HG03095 (cell line): ENCODE data around the gene SIPA1L3.

Experiments used
- ATAC-seq: cut with Tn5 transposase; IDR thresholded peaks from one replicate; pipeline ENCODE4 v1.9.1; 2021; ENCODE audit warnings: moderate library complexity; ENCODE audit not compliant: unreplicated experiment

SIPA1L3 gene

DNA sequence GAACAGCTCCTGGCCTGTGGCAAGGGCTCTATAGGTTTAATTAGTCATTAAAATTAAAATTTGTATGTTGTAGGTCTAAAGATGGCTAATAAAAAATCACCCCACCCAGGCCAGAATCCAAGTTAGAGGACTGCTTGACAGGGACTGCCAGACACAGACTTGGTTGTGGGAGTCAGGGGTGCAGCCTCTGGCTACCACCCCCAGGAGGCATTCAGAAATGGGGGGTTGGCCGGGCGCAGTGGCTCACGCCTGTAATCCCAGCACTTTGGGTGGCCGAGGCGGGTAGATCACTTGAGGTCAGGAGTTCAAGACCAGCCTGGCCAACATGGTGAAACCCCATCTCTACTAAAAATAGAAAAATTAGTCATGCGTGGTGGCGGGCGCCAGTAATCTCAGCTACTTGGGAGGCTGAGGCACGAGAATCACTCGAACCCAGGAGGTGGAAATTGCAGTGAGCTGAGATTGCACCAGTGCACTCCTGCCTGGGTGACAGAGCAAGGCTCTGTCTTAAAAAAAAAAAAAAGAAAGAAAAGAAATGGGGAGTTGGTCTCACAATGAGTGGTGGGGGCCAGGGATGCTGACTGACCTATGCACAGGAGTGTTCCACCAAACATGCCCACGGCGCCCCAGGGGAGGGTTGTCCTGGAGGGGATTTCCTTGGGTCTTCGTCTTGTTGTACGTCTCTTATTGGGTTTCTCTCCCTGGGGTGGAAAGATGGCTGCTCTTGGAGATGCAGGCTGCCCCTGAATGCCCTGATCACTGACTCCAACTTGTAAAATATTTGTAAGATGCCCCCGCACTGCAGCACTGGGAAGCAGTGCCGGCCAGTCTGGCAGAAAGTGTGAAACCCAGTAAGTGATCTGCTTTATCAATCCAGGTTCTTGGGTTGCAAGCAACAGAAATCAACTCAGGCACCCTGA is 68.8 kb downstream of the SIPA1L3 start:
- no peak for ATAC-seq

DNA sequence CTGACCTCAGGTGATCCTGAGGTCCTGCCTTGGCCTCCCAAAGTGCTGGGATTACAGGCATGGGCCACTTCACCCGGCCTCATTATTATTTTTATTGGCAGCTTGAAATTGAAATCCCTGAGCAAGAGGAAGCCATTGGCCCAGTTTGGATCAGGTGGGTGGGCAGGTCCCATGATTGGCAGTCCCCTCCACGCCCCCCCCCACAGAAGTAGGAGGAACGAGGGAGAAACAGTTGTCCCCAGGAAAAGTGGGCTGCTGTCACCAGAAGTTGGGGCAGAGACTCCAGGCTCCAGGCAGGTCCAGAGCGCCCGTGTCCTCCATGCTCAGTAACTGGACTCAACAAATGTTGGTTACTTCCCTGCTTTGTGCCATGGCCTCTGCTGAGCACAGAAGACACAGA is 70.4 kb downstream of the SIPA1L3 start:
- no peak for ATAC-seq

DNA sequence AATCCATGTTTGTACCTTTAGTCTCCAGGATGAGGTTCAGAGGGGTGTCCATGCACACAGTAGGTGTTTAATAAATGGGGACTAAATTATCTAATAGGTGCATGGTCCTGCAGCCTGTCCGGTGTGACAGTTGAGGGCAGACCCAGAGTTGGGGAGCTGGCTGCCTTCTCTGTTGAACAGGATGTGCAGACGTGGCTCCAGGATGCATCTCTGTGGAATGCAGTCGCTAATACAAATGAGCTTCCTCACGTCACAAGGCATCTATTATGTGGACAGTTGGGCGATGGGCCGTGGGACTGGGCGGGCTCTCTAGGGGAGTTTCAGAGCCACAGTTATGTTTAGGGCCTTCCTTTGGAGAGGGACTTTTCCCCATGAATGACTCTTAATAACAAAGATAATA is 71.0 kb downstream of the SIPA1L3 start:
- no peak for ATAC-seq

DNA sequence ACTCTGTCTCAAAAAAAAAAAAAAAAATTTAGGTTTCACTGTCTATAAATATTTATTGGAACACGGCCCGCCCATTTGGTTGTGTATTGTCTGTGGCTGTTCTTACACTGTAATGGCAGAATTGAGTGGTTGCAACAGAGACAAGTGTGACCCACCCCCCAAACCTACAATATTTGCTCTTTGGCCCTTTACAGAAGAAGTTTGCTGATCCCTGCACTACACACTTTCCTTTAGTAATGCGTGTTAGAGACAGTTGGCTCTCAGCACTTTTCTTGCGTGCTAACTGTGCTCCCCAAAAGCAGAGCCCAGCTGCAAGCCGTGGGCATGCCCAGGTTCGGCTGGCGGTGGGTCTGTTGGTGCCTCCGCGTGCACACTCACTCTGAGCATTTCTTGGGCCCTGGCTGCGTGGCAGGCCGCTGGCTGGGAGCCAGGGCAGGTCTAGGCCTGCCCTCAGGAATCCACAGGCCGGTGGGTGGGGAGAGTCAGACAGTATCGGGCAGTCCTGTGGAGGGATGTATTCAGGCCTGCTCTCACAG is 72.6 kb downstream of the SIPA1L3 start:
- no peak for ATAC-seq

DNA sequence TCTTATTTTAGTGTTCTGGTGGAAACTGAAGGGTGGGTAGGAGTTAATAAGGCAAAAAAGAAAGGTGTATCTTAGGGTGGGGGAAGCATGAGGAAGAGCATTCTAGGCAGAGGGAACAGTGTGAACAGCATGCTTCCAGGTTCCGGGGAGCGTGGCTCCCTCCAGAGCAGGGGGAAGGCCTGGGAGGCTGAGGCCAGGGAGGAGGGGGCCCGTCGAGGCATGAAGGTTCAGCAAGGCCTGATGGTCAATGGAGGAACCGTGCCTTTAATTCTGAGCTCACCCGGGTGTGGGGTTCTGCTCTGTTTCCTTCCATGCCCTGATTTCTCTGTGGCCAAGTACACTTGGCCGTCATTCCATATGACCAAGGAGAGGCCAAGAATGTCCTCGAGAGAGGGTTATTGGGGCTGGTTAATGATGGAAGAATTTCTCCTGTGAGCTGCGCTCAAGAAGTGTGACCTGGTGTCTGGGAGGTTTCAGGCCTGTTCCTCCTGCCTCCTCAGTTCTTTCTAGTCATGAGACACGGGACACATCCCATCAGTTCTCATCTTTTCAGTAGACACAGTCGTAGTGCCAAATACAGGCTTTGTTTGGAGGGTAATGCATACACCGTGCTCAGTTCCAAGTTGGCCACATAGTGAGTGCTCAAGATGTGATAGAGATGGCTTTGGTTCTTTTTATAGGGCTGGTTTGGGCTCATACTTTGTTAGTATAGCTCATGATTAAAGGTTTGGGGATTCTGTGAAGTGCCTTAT is 73.6 kb downstream of the SIPA1L3 start:
- no peak for ATAC-seq

DNA sequence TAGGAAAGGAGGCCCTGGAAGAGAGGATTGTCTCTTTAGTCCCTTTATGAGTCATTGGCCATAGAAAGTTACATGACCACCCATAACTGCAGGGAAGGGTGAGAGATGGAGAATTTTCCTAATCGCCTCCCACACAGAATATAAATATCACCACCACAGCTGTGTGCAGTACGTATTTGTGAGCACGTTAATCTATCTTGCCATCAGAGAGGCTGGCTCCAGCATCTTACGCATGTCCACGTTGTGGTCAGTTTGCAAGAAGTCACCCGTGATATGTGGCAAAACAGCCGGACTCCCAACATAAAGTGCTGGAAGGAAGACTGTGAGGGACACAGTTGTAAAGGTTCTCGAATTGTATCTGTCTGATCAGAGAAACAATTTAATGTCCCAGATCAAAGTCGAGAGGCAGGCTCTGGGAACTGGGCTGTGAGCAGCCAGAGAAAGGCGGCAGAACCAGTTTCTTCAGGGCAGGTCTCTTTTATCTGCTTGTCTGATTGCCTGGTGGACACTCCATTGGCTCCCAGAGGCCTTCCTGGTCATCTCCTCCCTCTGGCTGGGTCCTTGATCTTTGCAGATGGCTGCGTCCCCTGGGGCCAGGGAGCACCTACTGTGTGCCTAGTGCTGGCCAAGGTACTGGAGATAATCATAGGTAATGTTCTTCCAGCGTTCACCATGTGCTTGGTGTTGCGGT is 74.9 kb downstream of the SIPA1L3 start:
- no peak for ATAC-seq

DNA sequence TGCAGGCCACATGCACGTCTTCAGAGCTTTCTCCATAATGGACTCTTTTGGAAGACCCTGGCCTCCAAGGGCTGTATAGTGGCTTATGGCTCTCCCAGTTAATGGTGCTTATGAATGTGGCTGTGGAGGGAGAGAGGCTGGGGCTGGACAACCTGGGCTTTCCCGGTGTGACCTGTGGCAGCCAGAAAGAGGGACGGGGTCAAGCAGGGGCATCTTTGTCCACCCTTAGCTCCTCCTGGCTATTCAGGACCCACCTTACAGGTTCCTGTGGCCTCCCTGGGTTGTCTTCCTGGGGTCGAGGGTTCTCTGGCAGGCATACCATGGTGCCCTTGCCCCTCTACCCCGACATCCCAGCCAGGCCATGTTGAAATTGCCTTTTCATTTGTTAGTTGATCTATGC is 75.6 kb downstream of the SIPA1L3 start:
- ATAC-seq = no peak

DNA sequence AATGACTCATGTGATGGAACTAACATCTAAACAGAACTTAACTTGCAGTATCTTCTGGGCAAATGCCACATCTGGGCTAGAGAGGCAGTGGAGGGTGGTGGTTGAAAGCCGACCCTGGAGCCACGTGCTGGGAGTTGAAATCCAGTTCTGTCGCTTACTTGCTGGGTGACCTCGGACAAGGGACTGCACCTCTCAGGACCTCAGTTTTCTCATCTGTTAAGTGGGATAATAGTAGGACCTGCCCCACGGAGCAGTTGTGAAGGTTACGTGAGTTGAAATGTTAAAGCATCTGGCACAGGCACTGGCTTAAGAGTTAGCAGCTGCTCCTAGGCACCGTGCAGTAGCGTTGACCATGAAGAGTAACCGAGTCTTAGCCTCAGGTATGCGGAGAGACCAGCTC is 76.1 kb downstream of the SIPA1L3 start:
- ATAC-seq = no peak

DNA sequence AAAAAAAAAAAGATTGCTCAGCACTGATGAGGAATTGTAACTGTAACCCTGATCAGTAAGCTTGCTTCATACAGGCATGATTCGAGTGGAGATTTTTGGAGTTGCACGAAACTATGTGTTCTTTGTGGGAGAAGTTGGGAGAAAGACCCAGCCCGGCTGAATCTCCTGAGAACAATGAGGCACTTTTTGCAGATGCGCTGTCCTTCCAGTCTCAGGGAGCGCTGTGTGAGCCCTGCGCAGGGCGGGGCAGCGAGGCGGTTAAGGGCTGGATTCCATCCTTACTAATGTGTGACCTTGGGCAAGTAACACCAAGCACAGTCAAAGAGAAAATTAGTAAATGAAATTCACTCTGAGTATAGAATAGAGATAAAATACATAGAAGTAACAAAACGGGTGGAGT is 76.9 kb downstream of the SIPA1L3 start:
- no peak for ATAC-seq

DNA sequence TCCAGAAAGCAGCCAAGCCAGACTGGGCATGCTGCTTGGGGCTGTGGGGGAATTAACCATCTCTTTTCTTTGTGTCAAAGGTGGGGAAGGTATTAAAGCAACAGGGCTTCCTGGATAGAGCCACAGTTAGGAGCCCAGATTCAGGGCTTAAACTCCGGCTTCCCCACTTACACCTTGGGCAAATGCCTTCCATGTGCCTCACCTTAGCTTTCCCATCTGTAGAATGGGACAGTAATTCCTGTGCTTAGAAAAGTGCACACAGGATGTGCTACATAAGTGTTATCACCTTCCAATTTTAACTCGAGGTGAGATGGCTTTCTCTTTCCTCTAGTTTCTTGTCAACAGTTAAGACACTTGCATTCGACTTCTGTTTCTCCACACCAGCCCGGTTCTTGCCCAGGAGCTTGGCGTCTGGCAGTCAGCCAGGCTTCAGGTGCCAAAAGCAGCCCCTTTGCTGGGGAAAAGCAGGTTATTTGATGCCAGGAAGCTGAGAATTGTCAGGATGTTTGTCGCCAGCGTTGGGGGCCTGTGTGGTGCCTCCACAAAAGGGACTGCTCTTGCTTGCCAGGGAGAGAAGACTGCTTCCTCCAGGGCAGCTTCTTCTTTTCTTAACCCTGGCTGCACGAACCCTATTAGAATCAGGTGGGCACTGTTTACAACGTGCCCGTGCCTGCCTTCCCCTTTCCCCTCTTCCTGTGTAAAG is 79.2 kb downstream of the SIPA1L3 start:
- no peak for ATAC-seq

DNA sequence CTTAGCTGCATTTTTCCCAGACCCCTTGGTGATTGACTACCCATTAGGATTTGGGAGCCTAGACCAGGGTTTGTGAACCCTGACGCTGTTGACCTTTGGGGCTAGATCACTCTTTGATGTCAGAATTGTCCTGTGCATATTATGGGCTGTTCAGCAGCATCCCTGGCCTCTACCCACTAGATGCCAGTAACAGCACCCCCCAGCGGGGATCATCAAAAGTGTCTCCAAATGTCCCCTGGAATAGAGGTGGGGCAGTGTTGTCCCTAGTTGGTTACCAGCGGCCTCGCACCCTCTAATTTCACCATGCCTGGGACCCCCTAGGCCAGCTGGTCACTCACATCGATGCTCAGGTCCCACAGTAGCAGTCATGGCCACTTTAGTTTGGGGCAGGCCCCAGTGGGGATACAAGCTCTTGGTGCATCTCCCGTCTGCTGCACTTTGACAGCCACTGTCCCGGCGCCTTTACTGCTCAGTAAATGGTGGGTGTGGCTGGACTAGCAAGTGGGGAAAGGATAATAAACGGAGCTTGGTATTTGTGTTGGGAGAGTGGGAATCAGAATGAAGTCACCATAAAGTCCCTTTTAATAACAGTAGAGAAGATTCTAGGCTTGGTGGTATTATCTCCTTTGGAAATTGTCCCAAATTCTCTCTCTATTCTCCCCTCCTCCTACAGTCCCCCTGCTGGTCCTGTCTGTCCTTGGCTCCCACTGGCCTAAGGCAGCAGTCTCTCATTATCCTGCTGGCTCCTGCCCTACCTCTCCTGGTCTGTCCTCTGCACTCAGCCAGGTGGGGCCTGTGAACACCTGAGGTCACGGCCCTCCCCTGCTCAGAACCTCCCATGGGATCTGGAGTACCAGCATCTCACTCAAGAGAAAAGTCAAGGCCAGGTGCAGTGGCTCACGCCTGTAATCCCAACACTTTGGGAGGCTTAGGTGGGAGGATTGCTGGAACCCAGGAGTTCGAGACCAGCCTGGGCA is 80.6 kb downstream of the SIPA1L3 start:
- no peak for ATAC-seq

DNA sequence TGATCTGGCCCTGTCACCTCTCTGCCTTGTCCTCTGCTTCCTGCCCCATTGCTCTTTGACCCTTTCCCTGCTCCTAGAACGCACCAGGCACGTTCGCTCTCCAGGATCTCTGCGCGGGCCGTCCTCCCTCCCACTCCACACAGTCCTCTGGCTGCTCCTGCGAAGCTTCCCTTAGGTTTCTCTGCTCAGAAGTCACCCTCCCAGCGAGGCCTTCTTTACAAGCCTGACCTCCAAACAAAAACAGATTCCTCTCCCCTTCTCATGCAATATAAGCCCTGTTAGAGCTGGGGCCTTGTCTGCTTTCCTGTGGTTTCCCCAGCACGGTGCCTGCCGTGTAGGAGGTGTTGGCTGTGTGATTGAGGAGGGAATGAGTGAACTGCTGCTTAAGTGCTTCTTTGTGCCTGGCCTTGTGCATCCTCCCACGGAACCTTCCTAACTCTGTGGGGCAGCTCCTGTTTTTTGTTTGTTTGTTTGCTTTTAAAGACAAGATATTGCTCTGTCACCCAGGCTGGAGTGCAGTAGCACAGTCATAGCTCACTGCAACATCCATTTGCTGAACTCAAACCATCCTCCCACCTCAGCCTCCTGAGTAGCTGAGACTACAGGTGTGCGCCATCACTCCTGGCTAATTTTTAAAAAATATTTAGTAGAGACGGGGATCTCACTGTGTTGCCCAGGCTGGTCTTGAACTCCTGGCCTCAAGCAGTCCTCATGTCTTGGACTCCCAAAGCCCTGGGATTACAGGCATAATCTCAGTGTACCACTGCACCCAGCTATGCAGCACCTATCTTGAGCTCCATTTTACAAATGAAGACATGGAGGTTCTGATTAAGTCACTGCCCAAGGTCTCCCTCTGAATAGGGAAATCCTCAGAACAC is 82.0 kb downstream of the SIPA1L3 start:
- ATAC-seq = no peak

DNA sequence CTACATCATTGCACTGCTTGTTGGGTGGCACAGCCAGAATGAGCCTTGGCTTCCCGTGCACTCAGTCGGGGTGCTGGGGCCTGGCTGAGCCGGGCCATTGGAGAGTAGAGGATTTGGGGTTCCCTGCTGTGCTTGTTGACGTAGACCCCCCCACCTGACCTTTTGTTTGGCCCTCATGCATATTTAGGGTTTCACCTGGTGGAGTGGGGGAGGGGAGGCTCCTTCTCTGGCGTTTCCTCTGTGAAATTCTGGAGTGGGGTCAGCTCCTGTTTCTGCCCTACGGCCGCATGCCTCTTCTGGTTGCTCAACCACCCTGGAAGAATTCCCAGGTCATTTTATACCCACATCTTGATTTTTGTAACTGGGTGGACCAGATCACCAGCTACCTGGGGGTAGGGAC is 82.8 kb downstream of the SIPA1L3 start:
- ATAC-seq = no peak

DNA sequence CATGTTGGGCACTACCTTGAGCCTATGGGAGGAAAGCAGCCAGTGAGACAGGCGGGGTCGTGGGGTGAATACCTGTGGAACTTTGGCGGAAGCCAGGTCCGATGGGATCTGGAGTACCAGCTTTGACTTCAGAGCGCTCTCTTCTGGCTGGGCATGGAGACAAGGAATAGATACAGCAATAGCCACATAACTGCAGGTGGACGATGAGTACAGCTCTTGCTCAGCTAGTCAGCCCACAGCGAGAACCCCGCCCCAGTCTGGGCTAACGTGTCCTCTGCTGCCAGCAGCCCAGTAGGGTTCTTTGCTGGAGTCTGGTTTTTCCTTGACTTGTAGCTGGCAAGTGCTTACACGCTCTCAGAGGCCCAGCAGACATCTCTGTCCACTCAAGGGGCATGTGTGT is 83.4 kb downstream of the SIPA1L3 start:
- ATAC-seq = no peak

DNA sequence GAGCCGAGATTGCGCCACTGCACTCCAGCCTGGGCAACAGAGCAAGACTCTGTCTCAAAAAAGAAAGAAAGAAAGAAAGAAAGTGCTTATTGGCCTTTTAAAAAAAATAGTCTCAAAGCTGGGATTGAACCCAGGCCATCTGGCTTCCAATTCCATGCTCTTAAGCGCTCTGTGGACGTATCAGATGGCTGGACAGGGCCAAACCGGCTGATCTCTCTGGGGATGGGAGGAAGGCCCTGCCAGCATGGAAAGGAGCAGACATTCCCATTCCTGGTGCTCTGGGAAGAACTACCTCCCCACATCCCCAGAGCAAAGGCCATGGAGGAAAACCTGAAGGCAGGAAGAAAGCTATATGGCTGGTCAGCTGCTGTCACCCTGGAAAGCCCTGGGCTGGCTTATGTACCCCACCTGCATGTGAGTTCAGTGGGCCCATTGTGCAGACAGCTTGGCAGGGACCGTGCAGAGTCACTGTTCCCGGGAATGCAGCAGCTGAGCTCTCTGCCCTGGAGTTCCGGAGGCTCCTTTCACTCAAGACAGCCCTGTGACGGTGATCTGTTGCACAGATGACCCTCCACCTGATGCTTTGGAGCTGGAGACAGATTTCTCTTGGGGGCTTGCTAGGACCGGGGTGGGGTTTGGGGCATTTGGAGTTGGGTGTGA is 84.3 kb downstream of the SIPA1L3 start:
- no peak for ATAC-seq

DNA sequence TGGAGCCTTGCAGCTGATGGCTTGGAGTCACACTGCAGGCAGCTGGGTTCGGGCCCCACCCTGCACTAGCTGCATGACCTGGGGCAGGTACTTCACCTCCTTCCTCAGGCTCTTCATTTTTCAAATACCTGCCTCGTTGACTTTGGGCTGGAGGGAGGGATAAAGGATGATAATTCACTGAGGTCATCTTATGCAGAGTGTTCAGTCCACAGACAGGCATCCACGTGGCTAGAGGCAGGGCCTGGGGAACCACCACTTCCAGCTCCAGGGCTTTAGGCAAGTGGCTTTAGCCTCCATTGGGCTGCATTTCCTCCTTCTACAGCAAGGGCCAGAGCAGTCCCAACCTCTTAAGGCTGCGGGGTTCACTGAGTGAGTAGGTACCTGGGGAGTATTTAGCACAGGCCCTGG is 84.8 kb downstream of the SIPA1L3 start:
- ATAC-seq = no peak

DNA sequence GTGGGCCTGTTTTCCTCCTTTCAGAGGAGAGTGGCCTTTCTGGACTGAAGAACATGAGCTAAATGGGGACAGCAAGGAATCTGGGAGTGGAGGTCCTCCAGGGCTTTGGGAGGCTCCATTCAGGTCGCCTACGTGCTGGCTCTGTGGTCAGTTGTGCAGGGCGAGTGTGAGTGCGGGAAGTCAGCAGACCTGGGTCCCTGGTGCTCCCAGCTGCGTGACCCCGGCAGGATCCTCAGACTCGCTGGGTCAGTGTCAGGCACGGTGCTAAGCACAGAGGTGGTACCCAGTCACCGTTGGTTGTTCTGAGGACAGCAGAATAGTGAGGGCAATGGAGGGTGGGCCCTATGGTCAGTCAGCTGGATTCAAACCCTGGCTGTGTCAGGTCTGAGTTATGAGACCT is 85.8 kb downstream of the SIPA1L3 start:
- no peak for ATAC-seq

DNA sequence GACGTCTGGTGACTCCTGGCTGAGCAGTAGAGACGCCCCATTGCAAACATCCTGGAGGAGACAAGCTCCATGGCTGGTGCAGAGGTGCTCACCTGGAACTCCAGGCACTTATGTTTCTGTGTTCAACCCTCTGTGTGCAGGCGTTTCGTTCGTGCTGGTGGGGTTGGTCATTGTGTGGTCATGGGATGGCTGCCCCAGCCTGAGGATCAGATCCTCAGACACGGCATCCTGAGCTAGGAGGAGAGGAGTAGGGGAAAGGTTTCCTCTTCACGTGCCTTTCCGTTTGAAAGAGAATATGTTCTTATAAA is 87.8 kb downstream of the SIPA1L3 start:
- ATAC-seq = no peak
